HG03159 (cell line): ENCODE data around the gene ABCA9.

Experiments
- ATAC-seq: cut with Tn5 transposase; IDR thresholded peaks from one replicate; pipeline ENCODE4 v1.9.1; 2021; ENCODE audit warnings: mild to moderate bottlenecking, moderate library complexity; ENCODE audit not compliant: unreplicated experiment

Gene ABCA9

GRCh38 chr17:69066482-69066881, 5.8 kb upstream of the ABCA9 start:
- ATAC-seq: no peak

- ATAC-seq: no peak
Measured at GRCh38 chr17:69065113-69065512, 4.4 kb upstream of the ABCA9 start.

GRCh38 chr17:69064476-69064875, 3.7 kb upstream of the ABCA9 start:
- no peak for ATAC-seq

- ATAC-seq: no peak
Measured at GRCh38 chr17:69064001-69064400, 3.3 kb upstream of the ABCA9 start.

GRCh38 chr17:69062860-69063581, 2.3 kb upstream of the ABCA9 start:
- ATAC-seq: no peak

- no peak for ATAC-seq
Measured at GRCh38 chr17:69061721-69062556, 1.2 kb upstream of the ABCA9 start.

GRCh38 chr17:69059458-69060175, 1.1 kb downstream of the ABCA9 start:
- no peak for ATAC-seq

GRCh38 chr17:69058165-69058564, 2.6 kb downstream of the ABCA9 start:
- ATAC-seq: no peak

- ATAC-seq: no peak
Measured at GRCh38 chr17:69057280-69057679, 3.4 kb downstream of the ABCA9 start.

- ATAC-seq: no peak
Measured at GRCh38 chr17:69056179-69056823, 4.4 kb downstream of the ABCA9 start.

- no peak for ATAC-seq
Measured at GRCh38 chr17:69055334-69055733, 5.4 kb downstream of the ABCA9 start.

- no peak for ATAC-seq
Measured at GRCh38 chr17:69050999-69051775, 9.5 kb downstream of the ABCA9 start.

- ATAC-seq: no peak
Measured at GRCh38 chr17:69048634-69049033, 12.1 kb downstream of the ABCA9 start.

GRCh38 chr17:69047368-69048263, 13.1 kb downstream of the ABCA9 start:
- no peak for ATAC-seq

- no peak for ATAC-seq
Measured at GRCh38 chr17:69046121-69046807, 14.5 kb downstream of the ABCA9 start.

GRCh38 chr17:69045646-69046045, 15.1 kb downstream of the ABCA9 start:
- ATAC-seq: no peak

- ATAC-seq: no peak
Measured at GRCh38 chr17:69044371-69044770, 16.4 kb downstream of the ABCA9 start.

- no peak for ATAC-seq
Measured at GRCh38 chr17:69043098-69043734, 17.5 kb downstream of the ABCA9 start.
